HL-60 (cell line): ENCODE results near the gene CXCR5.
A peak's percentile ranks its signal among the peaks of the same experiment; 100 is the strongest.

Source experiments
- DNase-seq, 2 experiments: peaks; one replicate each; pipeline ENCODE4 v3.0.0-alpha.2; 2010 to 2020; ENCODE audit warnings: low read depth in 1 of 2, low spot score in 1 of 2
- H3K27ac ChIP-seq: fragments of 250-450 bp; sonication (Bioruptor Pico); replicated peaks from 2 replicates; pipeline ENCODE4 v1.5.1; 2020; ENCODE audit warnings: mild to moderate bottlenecking, moderate library complexity
- H3K27me3 ChIP-seq: fragments of 250-450 bp; sonication (Bioruptor Pico); 2 replicates; pipeline ENCODE4 v1.5.1; 2021; ENCODE audit warnings: mild to moderate bottlenecking, moderate library complexity; ENCODE audit not compliant: insufficient read depth, poor library complexity, severe bottlenecking
- H3K4me3 ChIP-seq: replicated peaks from 2 replicates; pipeline ENCODE4 v1.5.1; 2011; ENCODE audit warnings: mild to moderate bottlenecking, control low read depth, low read length; ENCODE audit not compliant: insufficient read depth
- CTCF ChIP-seq: IDR thresholded peaks from one replicate; pipeline ENCODE4 v1.5.1; 2011; ENCODE audit warnings: low read length, control low read depth, inconsistent platforms; ENCODE audit not compliant: insufficient read depth
- GABPA ChIP-seq: IDR thresholded peaks from 2 replicates; pipeline ENCODE4 v1.6.1; 2012; ENCODE audit warnings: low read depth
- POLR2AphosphoS5 ChIP-seq: IDR thresholded peaks from 2 replicates; pipeline ENCODE4 v1.6.1; 2012; ENCODE audit warnings: low read depth
- REST ChIP-seq: IDR thresholded peaks from 2 replicates; pipeline ENCODE4 v1.6.1; 2012; ENCODE audit warnings: low read depth; ENCODE audit not compliant: insufficient replicate concordance
- SPI1 ChIP-seq: IDR thresholded peaks from 2 replicates; pipeline ENCODE4 v1.6.1; 2012; ENCODE audit warnings: low read depth, mild to moderate bottlenecking, borderline replicate concordance

Gene CXCR5

GRCh38 chr11:118883004-118883367 lies 706 bp upstream of the CXCR5 start:
- Histone ChIP-seq H3K27me3 (no peaks in the 10 kb centered on the region), H3K27ac (peak overlapping the region; percentile 14), H3K4me3 (no peak overlapping the region)
- no peak for TF ChIP-seq CTCF
- TF ChIP-seq POLR2AphosphoS5 = no peak
- TF ChIP-seq GABPA = no peak
- TF ChIP-seq REST = no peak
- no peak for TF ChIP-seq SPI1
- DNase-seq = no peak

- Histone ChIP-seq H3K4me3 (no peak overlapping the region), H3K27ac (no peak overlapping the region), H3K27me3 (no peaks in the 10 kb centered on the region)
- DNase-seq = no peak
- TF ChIP-seq CTCF (no peak), GABPA (no peak), SPI1 (no peak), POLR2AphosphoS5 (no peak), REST (no peak)
Observed at GRCh38 chr11:118884875-118885274, 1.2 kb downstream of the CXCR5 start.

- TF ChIP-seq CTCF (no peak), REST (no peak), POLR2AphosphoS5 (no peak), SPI1 (no peak), GABPA (no peak)
- no peak overlapping the region for H3K27ac ChIP-seq
- no peak overlapping the region for H3K4me3 ChIP-seq
- H3K27me3 ChIP-seq = no peaks in the 10 kb centered on the region
- DNase-seq = no peak
Observed at GRCh38 chr11:118885319-118885718, 1.6 kb downstream of the CXCR5 start.
